Breast epithelium (tissue), 4 donors: ENCODE results near the gene VSTM2B. TPM values are rescaled to one million over a fixed set of nuclear protein-coding genes. Genes with fewer than 3 reads are reported as not detected.

ENCODE experiments used
- DNase-seq, 2 donors: peaks; one replicate each; pipeline ENCODE4 v3.0.0-alpha.2; 2019; ENCODE audit warnings: low spot score in 2 of 2
- H3K27ac ChIP-seq, 2 donors: fragments of 200-600 bp; sonication (generic) in 1 of 2; one replicate each; pipeline ENCODE4 v1.5.1; 2016 to 2019; ENCODE audit warnings: mild to moderate bottlenecking in 1 of 2
- H3K27me3 ChIP-seq, 2 donors: fragments of 200-600 bp; sonication (generic) in 1 of 2; one replicate each; pipeline versions ENCODE4 v1.5.1 to v1.6.0; 2017 to 2019; ENCODE audit warnings: control low read depth in 1 of 2, mild to moderate bottlenecking in 1 of 2
- H3K36me3 ChIP-seq: fragments of 200-600 bp; one replicate; pipeline ENCODE4 v1.5.1; 2019
- H3K4me1 ChIP-seq, 2 donors: fragments of 200-600 bp; sonication (generic); one replicate each; pipeline ENCODE4 v1.5.1; 2016 to 2019; ENCODE audit warnings: control low read depth in 1 of 2
- H3K4me3 ChIP-seq, 3 donors: fragments of 200-600 bp; sonication (generic); 1 replicate in 2 of 3; 2 replicates in 1 of 3; pipeline ENCODE4 v1.5.1; 2016 to 2019; ENCODE audit warnings: mild to moderate bottlenecking in 3 of 3, moderate library complexity in 2 of 3
- H3K9me3 ChIP-seq, 2 donors: fragments of 200-600 bp; sonication (generic) in 1 of 2; one replicate each; pipeline ENCODE4 v1.5.1; 2016 to 2019; ENCODE audit warnings: control low read depth in 1 of 2
- POLR2A ChIP-seq: fragments of 450-650 bp; IDR thresholded peaks from one replicate; pipeline ENCODE4 v1.6.1; 2016; ENCODE audit warnings: antibody characterized with exemption, mild to moderate bottlenecking, moderate library complexity
- POLR2AphosphoS5 ChIP-seq, 3 donors: sonication (generic); formaldehyde crosslinking; IDR thresholded peaks; one replicate each; pipeline ENCODE4 v1.6.1; 2017; ENCODE audit warnings: antibody characterized with exemption in 3 of 3
- intact Hi-C: fragments of 100-400 bp; cut with DNase I; formaldehyde crosslinking; loops from one replicate; pipeline ENCODE4 v1.15.1; 2023; ENCODE audit warnings: low total_unique reads
- total RNA-seq, 3 donors: library from RNA; depleted of rRNA; stranded (reverse); fragments of >200 nt; gene quantifications; one replicate each; pipeline ENCODE4 v1.1.0, GENCODE V29; 2016
- TF ChIP-seq, protein P1 (sequence below), 3 donors: fragments of 450-650 bp; IDR thresholded peaks; one replicate each; pipeline ENCODE4 v1.5.1; 2016 to 2017; ENCODE audit warnings: antibody characterized with exemption in 3 of 3, mild to moderate bottlenecking in 3 of 3, moderate library complexity in 3 of 3

Gene VSTM2B
- total RNA-seq, 3 donors from 2014 or later, result not detected

GRCh38 chr19:29612121-29612520, 86.3 kb downstream of the VSTM2B start:
- Histone ChIP-seq H3K4me1 (no peaks in the 10 kb centered on the region), H3K4me3 (no peak overlapping the region), H3K27me3 (no peaks in the 10 kb centered on the region), H3K9me3 (no peaks in the 10 kb centered on the region), H3K36me3 (peaks cover 13% of the 10 kb centered on the region), H3K27ac (no peak overlapping the region)
- intact Hi-C loops, result loop anchor here (5.0 kb wide), 1 partner anchor 100 kb away; no protein-coding TSS in a partner anchor
- TF ChIP-seq POLR2A, result no peak
- no peak for DNase-seq

DNA sequence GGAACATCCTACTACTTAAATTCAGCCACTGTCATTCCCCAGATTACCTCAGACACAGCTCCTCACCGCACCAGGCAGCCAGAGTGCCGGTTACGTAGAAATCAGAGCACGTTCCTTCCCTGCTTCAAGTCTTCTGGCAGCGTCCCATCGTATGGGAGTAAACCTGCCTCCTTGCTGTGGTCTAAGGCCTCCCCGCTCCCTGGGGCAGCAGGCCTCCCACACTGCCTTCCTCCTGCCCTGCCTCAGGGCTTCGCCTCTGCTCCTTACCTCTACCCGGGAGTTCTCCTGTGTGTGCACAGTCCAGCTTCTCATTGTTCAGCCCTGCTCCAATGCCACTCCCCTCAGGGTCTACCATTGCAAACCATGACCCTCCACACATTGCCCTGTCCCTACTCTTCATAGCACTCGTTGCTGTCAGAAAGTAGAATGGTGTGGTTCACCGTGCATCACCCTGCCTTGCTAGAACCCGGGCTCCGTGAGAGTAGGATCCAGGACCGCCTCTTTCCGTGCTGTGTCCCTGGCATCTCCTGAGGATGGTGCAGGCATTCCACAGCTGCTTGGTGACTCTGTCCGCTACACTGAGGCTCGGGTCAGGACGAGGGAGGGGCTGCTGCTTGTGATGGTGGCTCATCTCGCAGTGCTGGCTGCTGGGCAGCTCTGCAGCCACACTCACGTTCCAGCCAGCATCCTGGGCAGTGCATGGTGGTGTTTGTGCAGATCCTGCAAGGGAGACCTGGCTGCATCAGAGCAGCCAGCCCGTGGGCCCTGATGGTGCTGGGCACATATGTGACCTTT, 87.2 kb downstream of the VSTM2B start:
- Histone ChIP-seq H3K27me3 (no peaks in the 10 kb centered on the region), H3K9me3 (no peaks in the 10 kb centered on the region), H3K27ac (no peak overlapping the region), H3K4me1 (no peaks in the 10 kb centered on the region), H3K4me3 (no peak overlapping the region), H3K36me3 (peaks cover 13% of the 10 kb centered on the region)
- TF ChIP-seq, protein P1, sequence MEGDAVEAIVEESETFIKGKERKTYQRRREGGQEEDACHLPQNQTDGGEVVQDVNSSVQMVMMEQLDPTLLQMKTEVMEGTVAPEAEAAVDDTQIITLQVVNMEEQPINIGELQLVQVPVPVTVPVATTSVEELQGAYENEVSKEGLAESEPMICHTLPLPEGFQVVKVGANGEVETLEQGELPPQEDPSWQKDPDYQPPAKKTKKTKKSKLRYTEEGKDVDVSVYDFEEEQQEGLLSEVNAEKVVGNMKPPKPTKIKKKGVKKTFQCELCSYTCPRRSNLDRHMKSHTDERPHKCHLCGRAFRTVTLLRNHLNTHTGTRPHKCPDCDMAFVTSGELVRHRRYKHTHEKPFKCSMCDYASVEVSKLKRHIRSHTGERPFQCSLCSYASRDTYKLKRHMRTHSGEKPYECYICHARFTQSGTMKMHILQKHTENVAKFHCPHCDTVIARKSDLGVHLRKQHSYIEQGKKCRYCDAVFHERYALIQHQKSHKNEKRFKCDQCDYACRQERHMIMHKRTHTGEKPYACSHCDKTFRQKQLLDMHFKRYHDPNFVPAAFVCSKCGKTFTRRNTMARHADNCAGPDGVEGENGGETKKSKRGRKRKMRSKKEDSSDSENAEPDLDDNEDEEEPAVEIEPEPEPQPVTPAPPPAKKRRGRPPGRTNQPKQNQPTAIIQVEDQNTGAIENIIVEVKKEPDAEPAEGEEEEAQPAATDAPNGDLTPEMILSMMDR (IDR thresholded peaks at IDR 0.05), result no peak
- TF ChIP-seq POLR2A (no peak), POLR2AphosphoS5 (IDR thresholded peaks at IDR 0.05) (no peak)
- no peak for DNase-seq
- intact Hi-C loops, result loop anchor here (5.0 kb wide), 1 partner anchor 99 kb away; no protein-coding TSS in a partner anchor

- intact Hi-C loops, result loop anchor here (5.0 kb wide), 1 partner anchor 98 kb away; no protein-coding TSS in a partner anchor
- TF ChIP-seq POLR2A (no peak), POLR2AphosphoS5 (IDR thresholded peaks at IDR 0.05) (no peak)
- TF ChIP-seq, protein P1 (IDR thresholded peaks at IDR 0.05), result no peak
- Histone ChIP-seq H3K27ac (no peak overlapping the region), H3K9me3 (no peaks in the 10 kb centered on the region), H3K36me3 (peaks cover 13% of the 10 kb centered on the region), H3K27me3 (no peaks in the 10 kb centered on the region), H3K4me3 (no peak overlapping the region), H3K4me1 (no peaks in the 10 kb centered on the region)
- no peak for DNase-seq
These were observed 88.3 kb downstream of the VSTM2B start for GRCh38 chr19:29614046-29614445.

Other genes starting within 250 kb of the VSTM2B start
- gene POP4, start 80.3 kb downstream of the VSTM2B start, total RNA-seq, result 10 to 100 TPM; 52.1 to 63.7 (median 58.7) TPM
- 10 to 100 TPM; 29.8 to 71.4 (median 58.7) TPM for gene PLEKHF1, start 139.5 kb downstream of the VSTM2B start, total RNA-seq
- gene C19orf12, start 189.3 kb downstream of the VSTM2B start, total RNA-seq, result 100 to 1,000 TPM in 1 of 3 donors, 10 to 100 TPM in 2; 42.7 to 230 (median 53.7) TPM